Transverse colon (tissue), 4 donors: Measurements from ENCODE around the gene NEK2. TPM values are rescaled to one million over a fixed set of nuclear protein-coding genes. Genes with fewer than 3 reads are reported as not detected.

Experiments used
- DNase-seq: peaks from one replicate; pipeline ENCODE4 v3.0.0-alpha.2; 2019
- H3K27ac ChIP-seq, 4 donors: fragments of 200-600 bp; sonication (generic); 2 replicates each; pipeline ENCODE4 v1.5.1; 2016 to 2018; ENCODE audit warnings: inconsistent platforms in 4 of 4
- H3K27me3 ChIP-seq: fragments of 200-600 bp; sonication (generic); 2 replicates; pipeline ENCODE4 v1.5.1; 2017; ENCODE audit warnings: inconsistent platforms
- H3K36me3 ChIP-seq, 4 donors: fragments of 200-600 bp; sonication (generic); 2 replicates each; pipeline ENCODE4 v1.5.1; 2017 to 2019; ENCODE audit warnings: inconsistent platforms in 4 of 4
- H3K4me1 ChIP-seq, 4 donors: fragments of 200-600 bp; sonication (generic); 2 replicates each; pipeline ENCODE4 v1.5.1; 2017 to 2020; ENCODE audit warnings: inconsistent platforms in 4 of 4
- H3K4me3 ChIP-seq, 4 donors: fragments of 200-600 bp; sonication (generic); 1 replicate in 1 of 4; 2 replicates in 3 of 4; pipeline versions ENCODE4 v1.5.1 to v1.6.1; 2017 to 2019; ENCODE audit warnings: inconsistent platforms in 4 of 4
- H3K9me3 ChIP-seq, 2 donors: fragments of 200-600 bp; sonication (generic); 2 replicates each; pipeline ENCODE4 v1.5.1; 2017 to 2019; ENCODE audit warnings: inconsistent platforms in 2 of 2
- EP300 ChIP-seq: sonication (generic); formaldehyde crosslinking; IDR thresholded peaks from one replicate; pipeline ENCODE4 v1.6.1; 2017; ENCODE audit warnings: antibody characterized with exemption, low read depth
- POLR2A ChIP-seq: fragments of 450-650 bp; IDR thresholded peaks from one replicate; pipeline ENCODE4 v1.6.1; 2016; ENCODE audit warnings: antibody characterized with exemption, mild to moderate bottlenecking, moderate library complexity
- POLR2AphosphoS5 ChIP-seq, 3 donors: sonication (generic); formaldehyde crosslinking; IDR thresholded peaks; one replicate each; pipeline ENCODE4 v1.6.1; 2016; ENCODE audit warnings: antibody characterized with exemption in 3 of 3
- WGBS, 2 donors: methylation state at CpG; one replicate each; pipeline ENCODE4 v1.1.5; 2018; ENCODE audit warnings: low coverage in 1 of 2; 5-methylcytosine and 5-hydroxymethylcytosine counted together
- in situ Hi-C, 4 donors: fragments of 200-750 bp; cut with MboI; loops; one replicate each; pipeline versions ENCODE4 v1.15.0 to v1.15.1; 2017; ENCODE audit warnings: low sequenced_read_pairs in 3 of 4, low pct_ligation_motif_present in 1 of 4, low pct_unique_long_range_greater_than_20kb in 1 of 4
- intact Hi-C: fragments of 100-400 bp; cut with DNase I; formaldehyde crosslinking; loops from one replicate; pipeline ENCODE4 v1.15.1; 2023; ENCODE audit warnings: low total_unique reads
- total RNA-seq, 4 donors: library from RNA; depleted of rRNA; stranded (reverse); fragments of >200 nt; gene quantifications; one replicate each; pipeline ENCODE4 v1.1.0, GENCODE V29; 2016
- TF ChIP-seq, protein P1 (sequence below), 5 experiments: fragments of 200-600 bp in 3 of 5; fragments of 450-650 bp in 2 of 5; sonication (generic) in 3 of 5; IDR thresholded peaks; 1 replicate in 2 of 5; 2 replicates in 3 of 5; pipeline ENCODE4 v1.5.1; 2016 to 2017; ENCODE audit warnings: antibody characterized with exemption in 5 of 5, inconsistent platforms in 3 of 5, mild to moderate bottlenecking in 2 of 5, moderate library complexity in 1 of 5

The NEK2 gene
- 1 to 10 TPM; 1.7 to 4.9 (median 2.1) TPM for total RNA-seq

DNA sequence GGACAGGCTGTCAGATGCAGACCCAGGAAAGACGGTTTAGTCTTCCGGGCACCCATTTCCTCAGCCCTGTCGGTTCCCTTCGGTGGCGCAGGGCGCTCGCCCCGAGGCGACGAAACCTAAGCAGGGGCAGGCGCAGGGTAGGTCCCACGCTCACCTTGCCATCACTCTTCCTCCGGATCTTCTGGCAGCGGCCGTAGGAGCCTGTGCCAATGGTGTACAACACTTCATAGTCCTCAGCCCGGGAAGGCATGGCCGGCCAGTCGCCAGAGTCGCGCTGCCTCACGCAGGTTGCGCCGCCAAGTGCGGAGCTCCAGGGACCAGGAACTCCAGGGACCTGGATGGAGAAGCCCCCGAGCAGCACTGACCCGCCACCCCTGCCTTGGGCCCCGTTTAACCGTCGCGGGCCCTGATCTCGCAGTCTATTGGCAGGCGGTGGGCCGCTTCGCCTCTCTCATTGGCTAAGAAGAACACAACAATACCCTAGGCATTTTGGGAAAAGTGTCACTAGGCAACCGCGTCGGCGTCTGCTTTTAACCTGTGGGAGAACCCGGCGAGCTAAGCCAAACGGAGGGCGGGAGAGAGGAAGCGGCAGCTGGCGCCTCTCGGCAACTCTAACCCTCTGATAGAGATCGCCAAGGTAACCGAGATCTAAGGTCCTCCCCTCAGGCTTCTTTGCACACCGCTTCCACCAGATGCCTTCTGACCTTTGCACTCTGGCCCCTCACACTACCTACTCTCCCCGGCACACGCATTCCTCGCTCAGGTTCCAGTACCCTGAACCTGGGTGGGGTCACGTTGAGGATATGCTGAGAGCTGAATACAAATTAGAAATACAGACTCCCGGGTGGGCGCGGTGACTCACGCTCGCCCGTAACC is at the start of gene NEK2:
Gene NEK2 (minus strand): TSS at position 392 of the 876 bp plus-strand sequence. CDS start 142 bp downstream, at position 250.
- H3K27me3 ChIP-seq, result no peaks in the 10 kb centered on the region
- WGBS, 2 donors, result 1% methylated on average over 58 of the region's 58 CpGs; no CpG with 5 or more reads in 1 of the 2 donors
- no peaks in the 10 kb centered on the region for H3K9me3 ChIP-seq
- in situ Hi-C loops, result loop anchor here in 2 of 4 donors (25.0 kb wide), 2 partner anchors 762 to 787 kb away; partner anchors contain the start of gene NENF (in 1 of the 2)
- peak within 1 kb of the TSS; percentile 45 to 66 (median 46) for H3K4me3 ChIP-seq
- intact Hi-C loops, result no loop called here
- peak within 1 kb of the TSS in 3 of 4 donors; percentile 24 to 32 (median 29) for H3K27ac ChIP-seq
- peaks cover 4 to 15% (median 9%) of the 10 kb centered on the region in 4 donors for H3K4me1 ChIP-seq
- peak; percentile 93 for DNase-seq
- TF ChIP-seq, protein P1, sequence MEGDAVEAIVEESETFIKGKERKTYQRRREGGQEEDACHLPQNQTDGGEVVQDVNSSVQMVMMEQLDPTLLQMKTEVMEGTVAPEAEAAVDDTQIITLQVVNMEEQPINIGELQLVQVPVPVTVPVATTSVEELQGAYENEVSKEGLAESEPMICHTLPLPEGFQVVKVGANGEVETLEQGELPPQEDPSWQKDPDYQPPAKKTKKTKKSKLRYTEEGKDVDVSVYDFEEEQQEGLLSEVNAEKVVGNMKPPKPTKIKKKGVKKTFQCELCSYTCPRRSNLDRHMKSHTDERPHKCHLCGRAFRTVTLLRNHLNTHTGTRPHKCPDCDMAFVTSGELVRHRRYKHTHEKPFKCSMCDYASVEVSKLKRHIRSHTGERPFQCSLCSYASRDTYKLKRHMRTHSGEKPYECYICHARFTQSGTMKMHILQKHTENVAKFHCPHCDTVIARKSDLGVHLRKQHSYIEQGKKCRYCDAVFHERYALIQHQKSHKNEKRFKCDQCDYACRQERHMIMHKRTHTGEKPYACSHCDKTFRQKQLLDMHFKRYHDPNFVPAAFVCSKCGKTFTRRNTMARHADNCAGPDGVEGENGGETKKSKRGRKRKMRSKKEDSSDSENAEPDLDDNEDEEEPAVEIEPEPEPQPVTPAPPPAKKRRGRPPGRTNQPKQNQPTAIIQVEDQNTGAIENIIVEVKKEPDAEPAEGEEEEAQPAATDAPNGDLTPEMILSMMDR (IDR thresholded peaks at IDR 0.05), result peak in 1 of 5 experiments; percentile 33
- TF ChIP-seq POLR2A (no peak), POLR2AphosphoS5 (IDR thresholded peaks at IDR 0.05) (peak in 1 of 3 donors; percentile 11)
- H3K36me3 ChIP-seq, result no peaks in the 10 kb centered on the region

GRCh38 chr1:211724687-211725196 is 49.3 kb upstream of the NEK2 start:
- Histone ChIP-seq H3K36me3 (no peaks in the 10 kb centered on the region), H3K4me3 (no peak overlapping the region), H3K9me3 (no peaks in the 10 kb centered on the region), H3K27me3 (no peaks in the 10 kb centered on the region), H3K4me1 (no peaks in the 10 kb centered on the region), H3K27ac (no peak overlapping the region)
- no peak for DNase-seq
- TF ChIP-seq, protein P1 (IDR thresholded peaks at IDR 0.05), result no peak
- TF ChIP-seq POLR2A (no peak), EP300 (no peak), POLR2AphosphoS5 (IDR thresholded peaks at IDR 0.05) (no peak)
- intact Hi-C loops, result no loop called here
- WGBS, 2 donors, result 60 to 83% methylated on average over 2 to 11 of the region's 11 CpGs
- in situ Hi-C loops, result loop anchor here in 1 of 4 donors (25.0 kb wide), 1 partner anchor 238 kb away; no protein-coding TSS in a partner anchor

DNA sequence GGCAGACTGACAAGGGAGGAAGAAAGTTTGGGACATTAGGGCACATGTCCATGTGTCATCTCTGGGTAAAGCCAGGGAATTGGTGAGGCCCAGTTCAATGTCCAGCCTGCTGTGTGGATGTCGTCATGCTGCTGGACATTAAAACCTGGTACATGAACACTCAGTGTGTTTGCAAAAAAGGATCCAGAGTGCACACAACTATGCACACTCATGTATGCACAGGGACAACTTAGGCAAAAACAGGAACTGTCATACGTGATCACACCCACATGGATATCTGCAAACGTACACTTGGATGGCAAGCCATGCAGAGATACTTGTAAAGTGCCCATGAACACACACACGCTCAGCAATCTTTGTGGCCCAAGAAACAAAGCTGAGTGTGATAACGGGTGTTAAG is 47.9 kb upstream of the NEK2 start:
- no peaks in the 10 kb centered on the region for H3K4me1 ChIP-seq
- WGBS, 2 donors, result 75 to 78% methylated on average over 1 to 5 of the region's 5 CpGs

More for the DNA sequence above, 47.9 kb upstream of the NEK2 start:
- in situ Hi-C loops (loop anchor here in 1 of 4 donors (25.0 kb wide), 1 partner anchor 239 kb away; no protein-coding TSS in a partner anchor), intact Hi-C loops (no loop called here)
- Histone ChIP-seq H3K27me3 (no peaks in the 10 kb centered on the region), H3K27ac (no peak overlapping the region), H3K36me3 (no peaks in the 10 kb centered on the region), H3K9me3 (no peaks in the 10 kb centered on the region), H3K4me3 (no peak overlapping the region)
- no peak for DNase-seq
- no peak for TF ChIP-seq POLR2A
- TF ChIP-seq EP300, result no peak
- TF ChIP-seq, protein P1 (IDR thresholded peaks at IDR 0.05), result no peak
- no peak for TF ChIP-seq POLR2AphosphoS5 (IDR thresholded peaks at IDR 0.05)
